ENCODE measurements around the gene MIB2.
"Not testable (repeated sequence)": the region's sequence is repeated elsewhere in the genome, so short reads cannot be mapped to it uniquely, and the experiment has no call there.

MIB2 gene

DNA sequence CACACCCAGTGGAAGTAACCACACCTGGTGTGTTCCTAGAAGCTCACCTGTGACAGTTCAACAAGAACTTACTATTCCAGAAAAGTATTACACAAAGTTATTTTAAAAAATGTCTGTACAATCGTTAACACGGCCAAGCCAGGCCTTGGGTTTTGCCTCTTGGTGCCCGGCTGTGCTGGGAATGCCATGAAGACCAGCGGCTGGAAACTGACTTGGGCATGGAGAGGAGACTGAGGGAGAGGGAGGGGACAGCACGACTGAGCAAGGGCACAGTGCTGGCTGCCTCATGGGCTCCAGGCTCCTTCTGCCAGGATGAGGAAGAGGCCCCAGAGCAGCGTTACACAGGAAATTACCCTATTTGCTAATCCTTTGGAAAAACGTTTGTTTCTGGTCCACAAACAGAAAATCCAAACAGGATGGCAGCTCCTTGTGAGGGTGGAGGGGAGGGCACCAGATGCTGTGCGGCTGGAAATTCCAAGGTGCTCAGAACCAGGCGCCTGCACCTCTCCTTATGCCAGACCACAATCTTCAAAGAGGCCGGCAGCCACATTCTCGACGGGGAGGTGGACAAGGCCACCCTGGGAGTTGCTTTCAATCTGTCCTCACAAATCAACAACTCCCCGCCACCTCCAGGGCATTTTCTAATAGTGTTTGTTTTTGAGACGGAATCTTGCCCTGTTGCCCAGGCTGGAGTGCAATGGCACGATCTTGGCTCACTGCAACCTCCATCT, 47.7 kb downstream of the MIB2 start:
- not testable (repeated sequence) for DNase-seq

DNA sequence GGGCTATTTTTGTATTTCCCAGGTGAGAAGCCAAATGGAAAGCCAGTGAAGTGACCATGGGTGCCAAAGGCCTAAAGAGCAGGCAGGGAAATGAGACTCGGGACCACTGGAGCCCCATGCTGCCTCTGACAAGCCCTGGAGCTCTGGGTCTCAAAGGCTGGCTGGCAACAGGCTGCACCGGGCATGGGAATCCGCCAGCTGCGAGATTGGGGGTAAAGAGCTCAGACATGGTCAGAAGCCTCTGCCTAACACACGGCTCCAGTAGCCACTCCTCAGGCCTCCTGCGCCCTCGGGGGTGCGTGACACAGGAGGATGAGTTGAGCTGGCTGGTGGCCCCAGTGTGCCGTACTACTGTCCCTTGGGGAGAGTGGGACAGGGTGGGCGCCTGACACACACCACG, 49.0 kb downstream of the MIB2 start:
- DNase-seq, result not testable (repeated sequence)

DNA sequence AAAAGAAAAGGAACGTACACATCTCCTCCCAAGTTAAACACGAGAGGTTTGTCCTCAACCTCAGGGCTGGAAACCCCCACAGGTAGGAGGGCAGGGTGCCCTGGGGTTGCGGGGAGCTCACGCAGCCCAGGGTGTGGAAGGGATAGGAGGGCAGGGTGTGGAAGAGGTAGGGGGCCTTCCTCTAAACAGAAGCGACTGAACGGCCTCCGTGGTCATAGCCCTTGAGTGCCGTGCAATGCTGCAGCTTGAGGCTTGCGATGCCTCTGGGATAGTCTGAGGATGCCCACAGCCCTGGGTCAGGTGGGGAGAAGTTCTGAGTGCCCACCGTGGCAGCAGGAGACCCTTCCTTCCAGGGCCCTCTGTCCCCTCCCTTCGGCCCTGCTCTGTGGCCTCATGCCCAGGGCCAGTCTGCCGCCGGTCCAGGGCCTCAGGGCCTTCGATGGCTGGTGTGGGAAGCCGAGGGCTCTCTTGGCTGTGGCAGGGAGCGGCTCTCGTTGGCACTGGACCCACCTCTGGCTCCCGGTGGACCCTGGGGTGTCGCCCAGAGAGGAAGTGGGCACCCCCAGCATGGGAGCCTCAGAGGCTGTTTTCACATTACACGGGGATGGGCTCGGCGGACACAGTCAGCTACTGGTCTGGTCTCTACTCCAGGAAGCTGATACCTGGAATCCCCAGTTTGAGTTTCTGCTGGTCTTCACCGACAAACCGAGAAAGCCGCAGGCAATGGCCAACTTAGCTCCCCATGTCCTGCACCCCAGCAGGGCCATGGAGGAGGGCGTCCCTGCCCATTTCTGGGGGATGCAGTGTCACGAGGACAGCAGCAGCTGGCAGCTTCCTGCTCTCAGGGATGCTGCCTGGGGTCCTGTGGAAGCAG, 49.9 kb downstream of the MIB2 start:
- no peak for DNase-seq

DNA sequence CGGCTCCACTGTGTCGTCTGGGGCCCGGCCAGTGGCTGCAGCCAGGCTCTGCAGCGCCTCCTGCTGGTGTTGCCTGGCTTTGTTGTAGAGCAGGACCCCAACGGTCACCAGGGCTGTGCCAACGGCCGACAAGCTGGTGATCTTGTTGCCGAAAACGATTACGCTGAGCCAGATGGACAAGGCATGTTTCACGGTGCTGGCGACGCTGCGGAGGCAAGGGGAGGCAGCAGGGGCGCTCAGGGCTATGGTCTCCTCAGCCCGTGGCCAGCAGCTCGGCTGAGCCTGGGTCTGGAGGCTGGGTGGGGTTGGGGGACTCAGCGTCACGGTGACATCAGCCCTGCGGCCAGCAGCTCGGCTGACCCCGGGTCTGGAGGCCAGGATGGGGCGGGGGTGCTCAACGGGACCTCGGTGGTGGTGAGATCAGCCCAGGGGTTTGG, 50.5 kb downstream of the MIB2 start:
- no peak for DNase-seq

DNA sequence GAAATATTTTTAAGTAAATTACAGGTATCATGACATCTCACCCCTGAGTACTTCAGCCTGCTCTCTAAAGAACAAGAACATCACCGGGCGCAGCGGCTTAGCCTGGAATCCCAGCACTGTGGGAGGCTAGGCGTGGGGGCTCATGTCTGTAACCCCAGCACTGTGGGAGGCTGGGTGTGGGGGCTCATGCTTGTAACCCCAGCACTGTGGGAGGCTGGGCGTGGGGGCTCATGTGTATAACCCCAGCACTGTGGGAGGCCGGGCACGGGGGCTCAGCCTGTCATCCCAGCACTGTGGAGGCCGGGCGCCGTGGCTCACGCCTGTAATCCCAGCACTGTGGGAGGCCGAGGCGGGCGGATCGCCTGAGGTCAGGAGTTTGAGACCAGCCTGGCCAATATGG, 51.2 kb downstream of the MIB2 start:
- no peak for DNase-seq

DNA sequence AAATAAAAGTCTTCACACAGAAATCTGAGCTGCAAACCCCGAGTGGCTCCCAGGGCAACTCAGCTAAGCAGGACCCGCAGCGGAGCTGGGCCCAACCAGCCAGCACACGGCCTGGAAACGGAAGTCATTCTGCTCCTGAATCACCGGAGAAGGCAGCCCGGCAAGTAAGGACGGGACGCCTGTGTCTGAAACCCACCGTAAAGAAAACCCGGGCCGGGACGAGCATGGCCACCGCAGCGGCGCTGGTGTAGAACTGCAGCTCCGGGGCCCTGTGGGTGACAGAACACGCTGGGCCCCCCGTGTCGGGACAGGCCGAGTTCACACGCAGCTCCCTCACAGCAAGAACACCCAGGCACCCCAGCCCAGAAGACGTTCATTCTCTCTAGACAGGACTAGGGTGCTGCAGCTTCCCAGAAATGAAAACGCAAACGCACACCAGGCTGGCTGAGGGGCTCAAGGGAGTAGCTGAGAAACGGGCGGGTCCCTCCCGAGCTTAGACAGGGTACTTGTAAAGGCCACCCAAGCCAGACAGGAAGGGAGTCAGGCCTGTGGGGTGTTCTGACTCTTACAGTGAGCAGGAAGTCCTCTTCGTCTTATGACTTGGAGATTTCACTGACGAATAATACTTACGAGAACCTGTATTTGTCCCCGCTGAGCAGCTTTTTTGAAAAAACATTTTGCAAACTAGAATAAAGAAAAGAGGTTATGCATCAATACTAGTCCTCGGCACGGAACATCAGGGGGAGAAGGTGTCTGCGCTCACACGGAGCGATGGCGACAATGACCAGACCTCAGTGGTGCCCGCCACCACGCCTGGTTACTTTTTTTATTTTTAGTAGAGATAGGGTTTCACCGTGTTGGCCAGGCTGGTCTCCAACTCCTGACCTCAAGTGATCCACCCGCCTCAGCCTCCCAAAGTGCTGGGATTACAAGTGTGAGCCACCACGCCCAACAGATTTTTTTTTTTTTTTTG, 54.5 kb downstream of the MIB2 start:
- no peak for DNase-seq

DNA sequence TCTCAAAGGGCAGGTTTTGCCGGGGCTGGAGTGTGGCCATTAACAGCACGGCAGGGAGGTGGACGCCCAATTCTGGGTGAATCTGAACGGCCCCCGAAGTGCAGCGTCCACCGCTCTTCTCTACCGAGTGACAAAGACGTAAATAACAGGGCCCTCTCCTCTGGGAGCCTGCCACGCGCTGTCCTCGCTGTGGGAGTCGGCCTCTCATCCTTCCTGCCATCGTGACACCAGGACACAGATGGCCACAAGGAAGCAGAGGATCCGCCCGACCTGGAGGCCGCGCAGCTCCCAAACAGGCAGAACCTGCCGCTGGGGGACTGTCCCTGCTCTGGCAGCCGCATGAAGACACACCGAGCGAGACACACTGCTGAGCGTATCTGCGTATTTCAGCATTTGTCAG, 55.6 kb downstream of the MIB2 start:
- DNase-seq, result no peak

DNA sequence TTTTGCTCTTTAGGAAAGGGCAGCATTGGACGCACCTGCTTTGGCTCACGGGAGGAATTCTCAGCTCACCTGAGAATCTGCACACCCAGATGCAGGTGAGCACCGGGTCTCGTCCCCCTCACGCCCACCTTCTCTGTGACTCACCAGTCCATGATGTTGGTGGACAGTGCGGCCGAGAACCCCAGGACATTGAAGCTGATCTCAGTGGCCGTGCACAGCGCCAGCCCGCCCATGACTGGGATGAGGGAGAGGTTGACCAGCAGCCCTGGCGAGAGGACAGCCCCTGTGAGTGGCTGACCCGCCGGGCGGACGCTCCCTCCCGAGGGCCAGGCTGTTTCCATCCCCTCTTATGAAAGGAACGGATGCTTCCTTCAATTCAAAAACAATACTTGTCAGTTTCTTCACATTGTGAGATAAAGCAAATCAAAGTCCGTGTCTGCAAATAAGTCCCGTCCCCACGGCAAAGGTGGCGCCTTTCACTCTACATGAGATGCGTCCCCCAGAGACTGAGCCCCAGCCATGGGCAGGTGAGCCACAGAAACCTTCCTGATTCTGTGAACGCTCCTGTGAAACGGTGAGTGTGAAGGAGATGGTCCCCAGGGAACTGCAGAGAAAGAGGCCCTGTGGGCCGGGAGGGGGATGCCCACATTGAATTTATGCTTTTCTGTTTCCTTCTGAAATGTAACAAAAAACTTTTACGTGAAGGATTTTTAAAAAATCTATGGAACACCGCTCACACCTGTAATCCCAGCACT, 56.2 kb downstream of the MIB2 start:
- DNase-seq, result no peak

DNA sequence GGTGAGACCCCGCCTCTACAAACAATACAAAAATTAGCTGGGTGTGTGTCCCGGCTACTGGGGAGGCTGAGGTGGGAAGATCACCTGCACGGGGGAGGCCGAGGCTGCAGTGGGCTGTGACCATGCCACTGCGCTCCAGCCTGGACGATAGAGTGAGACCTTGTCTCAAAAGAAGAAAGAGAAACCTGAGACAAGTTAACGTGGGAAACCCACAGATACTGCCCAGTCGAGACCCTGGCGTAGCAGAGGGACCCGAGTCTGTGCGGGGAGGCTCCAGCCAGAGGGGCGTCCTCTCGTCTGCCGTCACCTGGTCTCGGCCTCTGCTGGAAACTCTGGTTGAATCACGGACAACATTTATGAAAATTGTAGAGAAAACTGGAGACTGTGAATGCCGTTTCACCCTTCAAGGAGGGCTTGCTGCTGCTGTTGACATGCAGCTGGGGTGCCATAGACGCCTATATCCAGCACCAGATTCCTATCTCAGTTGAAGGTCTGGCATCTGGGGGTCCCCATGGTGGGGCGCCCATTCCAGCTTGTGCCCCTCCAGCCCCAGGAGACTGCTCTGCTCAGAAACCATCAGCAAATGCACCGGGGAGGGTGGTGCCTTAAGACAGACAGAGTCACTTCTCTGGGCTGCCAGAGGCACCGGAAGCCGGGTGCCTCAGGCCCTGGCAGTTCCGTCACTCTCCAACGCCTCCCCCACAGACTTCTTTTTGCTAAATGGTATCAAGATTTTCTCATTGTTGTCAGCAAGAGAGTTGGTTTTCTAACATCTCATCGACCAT, 57.1 kb downstream of the MIB2 start:
- DNase-seq, result no peak

DNA sequence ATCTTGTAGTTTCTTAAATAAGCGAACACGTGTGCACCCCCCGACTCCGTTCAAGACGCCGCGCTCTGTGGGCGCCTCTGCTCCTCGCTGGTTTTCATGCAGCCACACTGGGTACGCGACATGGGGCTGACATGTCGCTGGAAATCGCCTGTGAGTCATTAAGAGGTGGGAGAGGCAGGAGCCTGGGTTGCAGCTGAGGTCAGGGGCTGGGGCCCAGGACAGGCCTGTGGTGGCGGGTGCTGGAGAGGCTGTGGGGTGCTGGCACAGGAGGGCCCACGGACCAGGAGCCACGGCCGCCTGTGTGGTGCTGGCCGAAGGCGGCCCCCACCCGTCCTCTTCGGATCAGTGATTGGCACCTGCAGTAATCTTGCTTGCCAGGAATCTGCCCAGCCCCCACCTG, 59.5 kb downstream of the MIB2 start:
- DNase-seq, result not testable (repeated sequence)

DNA sequence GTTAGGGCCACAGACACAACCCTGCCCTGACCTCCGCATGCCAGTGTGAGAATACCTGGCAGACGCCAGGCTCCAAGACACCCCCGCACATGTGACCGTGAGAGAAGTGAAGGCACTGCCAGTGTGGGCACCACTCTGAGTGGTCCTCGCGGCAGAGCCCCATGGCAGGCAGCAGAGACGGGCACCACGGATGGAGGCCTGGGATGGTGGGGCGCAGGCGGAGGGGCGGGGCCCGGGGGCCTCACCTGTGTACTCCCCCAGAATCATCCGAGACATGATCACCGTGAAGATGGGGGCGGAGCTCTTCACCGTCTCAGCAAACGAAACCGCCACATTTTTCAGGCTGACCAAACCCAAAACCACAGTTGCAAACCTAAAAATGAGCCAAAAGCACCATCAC, 59.9 kb downstream of the MIB2 start:
- DNase-seq, result not testable (repeated sequence)

DNA sequence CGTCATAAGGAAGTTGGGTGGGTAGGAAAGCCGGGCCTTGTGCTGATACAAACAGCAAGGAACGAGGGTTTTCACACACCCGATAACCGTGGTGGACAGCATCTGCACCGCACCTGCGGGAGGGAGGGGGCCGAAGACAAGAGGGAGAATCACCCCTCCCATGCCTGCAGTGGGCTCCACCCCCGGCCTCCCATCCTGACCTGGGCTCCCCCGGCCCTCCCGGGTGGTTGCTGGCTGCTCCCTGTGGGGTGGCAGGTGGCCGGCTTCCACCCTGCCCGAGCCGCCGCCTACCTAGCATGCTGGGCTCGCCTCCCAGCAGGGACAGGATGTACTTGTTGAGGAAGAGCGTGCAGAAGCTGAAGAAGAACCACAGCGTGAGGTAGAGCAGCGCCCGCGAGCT, 60.8 kb downstream of the MIB2 start:
- DNase-seq, result not testable (repeated sequence)

DNA sequence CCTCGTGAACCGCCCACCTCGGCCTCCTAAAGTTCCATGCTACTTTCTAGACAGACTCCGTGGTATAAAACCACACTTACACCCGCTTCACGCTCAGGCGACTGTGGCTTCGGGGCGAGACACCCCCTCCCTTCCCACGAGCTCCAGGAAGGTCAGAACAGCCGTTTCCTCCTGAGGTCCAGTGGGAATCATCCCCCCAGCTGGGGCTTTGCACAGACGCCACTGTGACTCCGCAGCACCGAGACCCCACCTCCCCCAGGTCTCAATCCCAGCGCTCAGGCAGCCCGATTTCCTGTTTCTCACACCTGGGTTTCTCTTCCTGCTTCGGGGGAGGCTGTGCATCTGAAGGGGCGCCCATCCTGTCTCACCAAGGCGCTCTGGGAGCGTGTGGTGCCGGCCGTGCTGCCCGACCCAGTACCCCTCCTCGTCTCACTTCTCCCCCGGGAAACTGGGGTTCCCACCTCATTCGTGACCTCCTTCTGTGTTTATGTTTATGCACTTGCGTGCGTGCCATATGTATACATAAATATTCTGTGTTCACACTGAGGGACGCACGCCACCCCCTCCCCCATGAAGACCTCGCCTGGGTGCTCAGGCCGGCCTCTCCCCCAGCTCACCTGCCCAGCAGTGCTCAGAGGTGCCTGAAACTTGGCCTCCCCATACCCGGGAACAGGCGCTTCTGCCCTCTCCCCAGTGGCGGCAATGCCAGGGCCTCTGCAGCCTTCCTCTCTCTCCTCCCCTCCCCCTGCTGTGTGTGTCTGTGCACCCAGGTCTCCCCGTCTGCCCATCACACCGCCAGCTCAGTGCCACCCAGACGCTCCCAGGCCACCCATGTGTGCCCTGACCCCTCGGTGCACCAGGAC, 62.6 kb downstream of the MIB2 start:
- DNase-seq, result no peak

DNA sequence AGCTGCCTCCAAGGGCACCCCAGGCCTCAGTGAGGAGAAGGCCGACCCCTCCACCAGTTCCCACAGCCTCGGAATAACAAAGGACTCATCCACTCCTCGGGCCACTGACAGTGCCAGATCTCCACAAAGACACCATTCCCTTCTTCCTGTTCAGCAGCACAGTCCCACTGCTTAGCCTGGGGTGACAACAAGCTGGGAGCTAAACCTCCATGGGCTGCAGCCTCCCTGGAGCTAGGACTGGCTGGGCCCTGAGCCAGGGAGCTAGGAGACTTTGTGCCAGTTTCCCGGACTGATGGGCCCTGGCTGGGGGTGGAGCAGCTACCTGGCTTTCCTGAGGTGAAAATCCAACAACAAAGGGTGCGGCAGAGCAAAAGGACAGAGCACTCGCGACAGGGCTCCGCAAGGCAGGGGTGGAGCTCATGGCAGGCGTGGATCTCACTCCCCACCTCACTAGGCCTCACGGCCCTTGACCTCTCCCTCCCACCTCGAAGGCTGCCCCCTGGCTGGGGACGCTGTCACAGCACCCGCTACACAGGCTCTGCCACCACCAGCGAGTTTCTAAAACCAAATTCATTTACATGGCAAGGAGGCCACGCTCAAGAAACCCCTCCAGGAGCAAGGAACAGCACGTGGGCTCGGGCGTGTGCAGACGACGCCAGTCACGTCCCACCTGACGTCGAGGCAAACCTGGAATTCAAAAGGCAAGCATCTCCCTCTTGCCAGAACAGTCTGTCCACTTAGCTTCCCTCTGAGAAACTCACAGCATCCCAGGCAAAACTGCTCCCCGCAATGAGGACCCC, 63.5 kb downstream of the MIB2 start:
- no peak for DNase-seq
